ES-I3 (cell line): ENCODE results near the gene SOWAHC.
"Not testable (repeated sequence)": the region's sequence is repeated elsewhere in the genome, so short reads cannot be mapped to it uniquely, and the experiment has no call there.

Source experiments
- H3K36me3 ChIP-seq: 2 replicates; pipeline ENCODE4 v1.6.1; 2013; ENCODE audit warnings: mild to moderate bottlenecking, low read length, control low read depth, moderate library complexity; ENCODE audit not compliant: insufficient read depth
- H3K4me1 ChIP-seq: 2 replicates; pipeline ENCODE4 v1.6.1; 2013; ENCODE audit warnings: mild to moderate bottlenecking, control low read depth, low read length; ENCODE audit not compliant: insufficient read depth
- H3K9ac ChIP-seq: 2 replicates; pipeline ENCODE4 v1.6.1; 2013; ENCODE audit warnings: low read depth, mild to moderate bottlenecking, low read length, moderate library complexity
- H3K9me3 ChIP-seq: 2 replicates; pipeline ENCODE4 v1.6.1; 2013; ENCODE audit warnings: mild to moderate bottlenecking, low read length, moderate library complexity; ENCODE audit not compliant: control insufficient read depth, insufficient read depth

The SOWAHC gene

GRCh38 chr2:109630441-109631430 is 16.6 kb downstream of the SOWAHC start:
- Histone ChIP-seq H3K9me3 (no peaks in the 10 kb centered on the region), H3K4me1 (no peaks in the 10 kb centered on the region), H3K9ac (no peak overlapping the region), H3K36me3 (no peaks in the 10 kb centered on the region)

- no peaks in the 10 kb centered on the region for H3K9me3 ChIP-seq
- H3K36me3 ChIP-seq = no peaks in the 10 kb centered on the region
- H3K9ac ChIP-seq = no peak overlapping the region
- no peaks in the 10 kb centered on the region for H3K4me1 ChIP-seq
Measured at GRCh38 chr2:109631741-109632140, 17.6 kb downstream of the SOWAHC start.

GRCh38 chr2:109632158-109632789 is 18.1 kb downstream of the SOWAHC start:
- H3K9ac ChIP-seq = no peak overlapping the region
- no peaks in the 10 kb centered on the region for H3K4me1 ChIP-seq
- no peaks in the 10 kb centered on the region for H3K9me3 ChIP-seq
- H3K36me3 ChIP-seq = no peaks in the 10 kb centered on the region

- Histone ChIP-seq H3K36me3 (no peaks in the 10 kb centered on the region), H3K9me3 (no peaks in the 10 kb centered on the region), H3K9ac (no peak overlapping the region), H3K4me1 (no peaks in the 10 kb centered on the region)
Measured at GRCh38 chr2:109633284-109633961, 19.3 kb downstream of the SOWAHC start.

GRCh38 chr2:109635426-109636304 is 21.5 kb downstream of the SOWAHC start:
- Histone ChIP-seq H3K36me3 (no peaks in the 10 kb centered on the region), H3K9me3 (no peaks in the 10 kb centered on the region), H3K9ac (no peak overlapping the region), H3K4me1 (no peaks in the 10 kb centered on the region)

- Histone ChIP-seq H3K9me3 (no peaks in the 10 kb centered on the region), H3K4me1 (no peaks in the 10 kb centered on the region), H3K36me3 (no peaks in the 10 kb centered on the region), H3K9ac (no peak overlapping the region)
Measured at GRCh38 chr2:109636317-109636716, 22.2 kb downstream of the SOWAHC start.

- H3K4me1 ChIP-seq = no peaks in the 10 kb centered on the region
- H3K9me3 ChIP-seq = no peaks in the 10 kb centered on the region
- H3K36me3 ChIP-seq = no peaks in the 10 kb centered on the region
- no peak overlapping the region for H3K9ac ChIP-seq
Measured at GRCh38 chr2:109637749-109638570, 23.8 kb downstream of the SOWAHC start.

GRCh38 chr2:109638795-109639194 is 24.6 kb downstream of the SOWAHC start:
- no peaks in the 10 kb centered on the region for H3K9me3 ChIP-seq
- H3K36me3 ChIP-seq = no peaks in the 10 kb centered on the region
- H3K9ac ChIP-seq = no peak overlapping the region
- H3K4me1 ChIP-seq = no peaks in the 10 kb centered on the region

- not testable (repeated sequence) for H3K9ac ChIP-seq, H3K4me1 ChIP-seq, H3K36me3 ChIP-seq, H3K9me3 ChIP-seq
Measured at GRCh38 chr2:109640000-109640399, 25.8 kb downstream of the SOWAHC start.

- no peak overlapping the region for H3K9ac ChIP-seq
Measured at GRCh38 chr2:109644571-109645275, 30.6 kb downstream of the SOWAHC start.

GRCh38 chr2:109645412-109646184 is 31.4 kb downstream of the SOWAHC start:
- H3K36me3 ChIP-seq = no peaks in the 10 kb centered on the region
- H3K9me3 ChIP-seq = no peaks in the 10 kb centered on the region
- H3K4me1 ChIP-seq = peaks cover 22% of the 10 kb centered on the region
- no peak overlapping the region for H3K9ac ChIP-seq

More at GRCh38 chr2:109644571-109645275, 30.6 kb downstream of the SOWAHC start:
- Histone ChIP-seq H3K4me1 (peaks cover 22% of the 10 kb centered on the region), H3K9me3 (no peaks in the 10 kb centered on the region), H3K36me3 (no peaks in the 10 kb centered on the region)

- no peaks in the 10 kb centered on the region for H3K9me3 ChIP-seq
- H3K36me3 ChIP-seq = no peaks in the 10 kb centered on the region
- no peak overlapping the region for H3K9ac ChIP-seq
- H3K4me1 ChIP-seq = peaks cover 22% of the 10 kb centered on the region
Measured at GRCh38 chr2:109646961-109647360, 32.8 kb downstream of the SOWAHC start.
